ENCODE measurements around the gene TUB. TPM values are rescaled to one million over a fixed set of nuclear protein-coding genes. Genes with fewer than 3 reads are reported as not detected.

Gene TUB
- total RNA-seq, 1 experiment from 2014 or later: 2.2 TPM

- no peak for TF ChIP-seq CTCF (IDR thresholded peaks at IDR 0.05; ENCODE audit: unreplicated experiment)
- no TSS peak for BruUV-seq (replicated peaks)
- CTCF ChIA-PET: interaction anchor here (0.6 kb wide), 1 partner anchor 23 kb away, joined by 3 read pairs; no protein-coding TSS in a partner anchor
- Mint-ChIP-seq H3K27me3 (ENCODE audit: unreplicated experiment) (peaks cover 43% of the 10 kb centered on the region), H3K9me3 (ENCODE audit: low read depth, unreplicated experiment) (no peaks in the 10 kb centered on the region), H3K36me3 (ENCODE audit: insufficient read depth, unreplicated experiment) (no peaks in the 10 kb centered on the region), H3K4me3 (ENCODE audit: low read depth, unreplicated experiment) (no peak overlapping the region), H3K4me1 (ENCODE audit: low read depth, unreplicated experiment) (no peaks in the 10 kb centered on the region), H3K27ac (ENCODE audit: unreplicated experiment) (no peak overlapping the region)
- intact Hi-C loops (cut with micrococcal nuclease; ENCODE audit: unreplicated experiment): no loop called here
- no peak for DNase-seq
Measured at GRCh38 chr11:8056810-8057463, 24.1 kb upstream of the TUB start.

GRCh38 chr11:8058216-8058615 lies 22.8 kb upstream of the TUB start:
- no peaks in the 10 kb centered on the region for H3K36me3 Mint-ChIP-seq (ENCODE audit: insufficient read depth, unreplicated experiment)
- intact Hi-C loops (cut with micrococcal nuclease; ENCODE audit: unreplicated experiment): no loop called here
- BruUV-seq (replicated peaks): no TSS peak
- no peak for DNase-seq
- H3K4me1 Mint-ChIP-seq (ENCODE audit: low read depth, unreplicated experiment): no peaks in the 10 kb centered on the region
- CTCF ChIA-PET: no interaction called here
- H3K27ac Mint-ChIP-seq (ENCODE audit: unreplicated experiment): no peak overlapping the region
- H3K27me3 Mint-ChIP-seq (ENCODE audit: unreplicated experiment): peaks cover 46% of the 10 kb centered on the region
- H3K4me3 Mint-ChIP-seq (ENCODE audit: low read depth, unreplicated experiment): no peak overlapping the region
- no peaks in the 10 kb centered on the region for H3K9me3 Mint-ChIP-seq (ENCODE audit: low read depth, unreplicated experiment)
- no peak for TF ChIP-seq CTCF (IDR thresholded peaks at IDR 0.05; ENCODE audit: unreplicated experiment)

GRCh38 chr11:8059030-8059429 lies 22.0 kb upstream of the TUB start:
- no peaks in the 10 kb centered on the region for H3K36me3 Mint-ChIP-seq (ENCODE audit: insufficient read depth, unreplicated experiment)
- H3K27me3 Mint-ChIP-seq (ENCODE audit: unreplicated experiment): peaks cover 50% of the 10 kb centered on the region
- no peak for TF ChIP-seq CTCF (IDR thresholded peaks at IDR 0.05; ENCODE audit: unreplicated experiment)
- no peak overlapping the region for H3K27ac Mint-ChIP-seq (ENCODE audit: unreplicated experiment)
- no peak overlapping the region for H3K4me3 Mint-ChIP-seq (ENCODE audit: low read depth, unreplicated experiment)
- intact Hi-C loops (cut with micrococcal nuclease; ENCODE audit: unreplicated experiment): no loop called here
- CTCF ChIA-PET: no interaction called here
- H3K9me3 Mint-ChIP-seq (ENCODE audit: low read depth, unreplicated experiment): no peaks in the 10 kb centered on the region
- no peaks in the 10 kb centered on the region for H3K4me1 Mint-ChIP-seq (ENCODE audit: low read depth, unreplicated experiment)
- no peak for DNase-seq
- BruUV-seq (replicated peaks): no TSS peak

GRCh38 chr11:8059571-8060011 lies 21.4 kb upstream of the TUB start:
- Mint-ChIP-seq H3K9me3 (ENCODE audit: low read depth, unreplicated experiment) (no peaks in the 10 kb centered on the region), H3K27ac (ENCODE audit: unreplicated experiment) (no peak overlapping the region), H3K36me3 (ENCODE audit: insufficient read depth, unreplicated experiment) (no peaks in the 10 kb centered on the region), H3K27me3 (ENCODE audit: unreplicated experiment) (peaks cover 55% of the 10 kb centered on the region), H3K4me3 (ENCODE audit: low read depth, unreplicated experiment) (no peak overlapping the region), H3K4me1 (ENCODE audit: low read depth, unreplicated experiment) (no peaks in the 10 kb centered on the region)
- no peak for DNase-seq
- no TSS peak for BruUV-seq (replicated peaks)
- intact Hi-C loops (cut with micrococcal nuclease; ENCODE audit: unreplicated experiment): no loop called here
- no peak for TF ChIP-seq CTCF (IDR thresholded peaks at IDR 0.05; ENCODE audit: unreplicated experiment)
- CTCF ChIA-PET: no interaction called here

All from Calu3 (cell line).